ENCODE results near the gene RIMS4.

DNA sequence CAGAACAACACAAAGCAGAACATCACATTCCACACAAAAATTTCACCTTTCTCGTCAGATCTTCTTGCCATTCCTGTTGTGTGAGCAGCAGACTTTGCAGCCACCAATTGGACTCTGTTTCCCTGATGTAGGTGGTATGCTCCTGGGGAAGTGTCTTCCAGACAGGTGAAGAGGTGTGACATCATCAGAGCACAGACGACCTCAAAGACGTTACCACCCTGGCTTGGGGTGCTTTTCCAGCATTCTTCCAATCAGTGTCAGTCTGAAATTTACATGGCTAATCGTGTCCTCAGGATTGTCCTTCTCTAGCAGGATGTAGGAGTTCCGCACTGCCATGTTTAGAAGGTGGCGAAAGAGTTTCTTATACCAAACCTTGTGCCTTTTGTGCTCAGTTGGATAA lies 31.6 kb upstream of the RIMS4 start:
- TF ChIP-seq CTCF (IDR thresholded peaks at IDR 0.05; ENCODE audit: low read length) (no peak), EZH2 (optimal IDR thresholded peaks at IDR 0.05; ENCODE audit: low read depth, low read length) (no peak), EZH2phosphoT487 (IDR thresholded peaks at IDR 0.05; ENCODE audit: low read length) (no peak)

Measured in MM.1S (cell line).